Mucosa of stomach (tissue), 1 donor: ENCODE measurements around the gene SBF1.
"Not testable (repeated sequence)": the region's sequence is repeated elsewhere in the genome, so short reads cannot be mapped to it uniquely, and the experiment has no call there.

Experiments
- H3K27me3 ChIP-seq: one replicate; pipeline ENCODE4 v1.7.0; 2013; ENCODE audit warnings: mild to moderate bottlenecking, low read length; ENCODE audit not compliant: control insufficient read depth, insufficient read depth
- H3K36me3 ChIP-seq: one replicate; pipeline ENCODE4 v1.7.0; 2013; ENCODE audit warnings: low read length; ENCODE audit not compliant: control insufficient read depth, insufficient read depth
- H3K4me1 ChIP-seq: one replicate; pipeline ENCODE4 v1.7.0; 2013; ENCODE audit warnings: mild to moderate bottlenecking, low read length; ENCODE audit not compliant: control insufficient read depth, insufficient read depth
- H3K4me3 ChIP-seq: one replicate; pipeline ENCODE4 v1.7.0; 2013; ENCODE audit warnings: low read length
- H3K9ac ChIP-seq: one replicate; pipeline ENCODE4 v1.7.0; 2013; ENCODE audit warnings: mild to moderate bottlenecking, low read length, moderate library complexity
- H3K9me3 ChIP-seq: one replicate; pipeline ENCODE4 v1.7.0; 2013; ENCODE audit warnings: mild to moderate bottlenecking, low read length, moderate library complexity; ENCODE audit not compliant: control insufficient read depth
- donor health status: Pancreatic carcinoma.

Gene SBF1

DNA sequence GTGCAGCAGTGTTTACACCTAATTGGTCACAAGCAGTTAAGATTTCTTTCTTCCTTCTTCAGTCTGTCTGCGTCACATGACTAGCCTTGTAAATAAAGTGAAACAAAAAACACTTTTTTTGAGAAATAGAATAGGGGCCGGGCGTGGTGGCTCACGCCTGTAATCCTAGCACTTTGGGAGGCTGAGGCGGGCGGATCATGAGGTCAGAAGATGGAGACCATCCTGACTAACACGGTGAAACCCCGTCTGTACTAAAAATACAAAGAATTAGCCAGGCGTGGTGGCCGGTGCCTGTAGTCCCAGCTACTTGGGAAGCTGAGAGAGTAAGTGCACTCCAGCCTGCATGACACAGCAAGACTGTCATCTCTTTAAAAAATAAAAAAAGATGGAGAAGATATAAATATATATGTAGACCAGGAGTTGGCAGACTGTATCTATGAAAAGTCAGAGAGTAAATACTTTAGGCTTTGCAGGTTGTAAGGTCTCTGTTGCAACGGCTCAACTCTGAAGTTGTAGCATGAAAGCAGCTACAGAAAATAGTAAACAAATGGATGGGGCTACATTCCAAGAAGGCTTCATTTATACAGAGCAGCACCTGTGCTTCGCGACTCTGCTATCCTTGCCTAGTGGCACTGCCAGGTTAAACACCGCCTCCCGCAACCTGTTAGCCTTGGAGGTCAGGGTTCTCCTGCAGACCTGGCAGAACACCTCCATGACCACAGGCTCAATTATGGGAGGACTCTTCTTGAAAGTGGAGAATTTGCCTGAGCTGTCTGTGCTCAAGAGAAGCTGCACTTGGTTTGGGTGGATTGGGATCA, 75.8 kb downstream of the SBF1 start:
- no peaks in the 10 kb centered on the region for H3K27me3 ChIP-seq
- no peak overlapping the region for H3K4me3 ChIP-seq
- H3K9ac ChIP-seq, result no peak overlapping the region
- no peaks in the 10 kb centered on the region for H3K9me3 ChIP-seq
- peaks cover 18% of the 10 kb centered on the region for H3K4me1 ChIP-seq
- H3K36me3 ChIP-seq, result peaks cover 2% of the 10 kb centered on the region

DNA sequence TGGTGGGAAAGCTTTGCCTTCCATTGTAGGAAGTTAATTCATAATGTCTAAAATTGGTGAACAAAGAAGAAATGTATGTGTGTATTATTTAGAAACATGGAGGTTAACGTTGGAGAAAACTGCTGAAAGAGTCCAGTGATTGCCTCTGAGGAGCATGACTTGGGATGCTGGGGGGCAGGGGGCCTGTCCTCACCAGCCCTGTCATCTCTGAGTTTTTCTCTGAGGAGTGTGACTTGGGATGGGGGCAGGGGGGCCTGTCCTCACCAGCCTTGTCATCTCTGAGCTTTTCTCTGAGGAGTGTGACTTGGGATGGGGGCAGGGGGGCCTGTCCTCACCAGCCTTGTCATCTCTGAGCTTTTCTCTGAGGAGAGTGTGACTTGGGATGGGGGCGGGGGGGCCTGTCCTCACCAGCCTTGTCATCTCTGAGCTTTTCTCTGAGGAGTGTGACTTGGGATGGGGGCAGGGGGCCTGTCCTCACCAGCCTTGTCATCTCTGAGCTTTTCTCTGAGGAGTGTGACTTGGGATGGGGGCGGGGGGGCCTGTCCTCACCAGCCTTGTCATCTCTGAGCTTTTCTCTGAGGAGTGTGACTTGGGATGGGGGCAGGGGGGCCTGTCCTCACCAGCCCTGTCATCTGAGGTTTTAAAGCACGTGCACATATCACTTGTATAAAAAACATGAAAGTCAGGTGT, 77.3 kb downstream of the SBF1 start:
- H3K4me3 ChIP-seq, H3K27me3 ChIP-seq, H3K9me3 ChIP-seq, H3K36me3 ChIP-seq, H3K9ac ChIP-seq: not testable (repeated sequence)
- H3K4me1 ChIP-seq, result peaks cover 13% of the 10 kb centered on the region

DNA sequence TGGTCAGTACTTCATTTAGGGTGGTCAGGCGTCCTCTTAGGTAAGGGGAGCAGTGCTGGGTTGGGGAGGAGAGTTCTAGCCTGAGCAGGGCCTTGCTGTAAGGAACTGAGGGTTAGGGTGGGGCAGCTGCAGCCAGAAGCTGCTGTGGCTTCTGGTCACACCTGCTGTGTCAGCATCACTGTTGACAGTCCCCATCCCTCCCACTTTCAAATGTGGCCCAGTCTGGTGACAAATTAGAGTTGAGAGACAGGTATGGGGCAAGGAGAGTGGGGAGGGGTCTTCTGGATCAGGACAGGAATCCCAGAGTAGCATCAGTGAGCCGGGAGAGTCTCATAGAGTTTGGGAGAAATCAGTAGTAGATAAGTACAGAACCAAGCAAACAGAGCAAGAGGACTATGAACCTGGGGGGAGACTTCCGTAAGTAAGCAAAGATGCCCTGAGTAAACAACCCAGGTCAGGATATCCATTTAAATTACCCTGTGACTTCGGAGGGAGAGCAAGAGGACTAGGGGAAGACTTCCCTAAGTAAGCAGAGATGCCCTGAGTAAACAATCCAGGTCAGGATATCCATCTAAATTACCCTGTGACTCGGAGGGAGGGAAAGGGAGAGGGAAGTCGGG, 78.0 kb downstream of the SBF1 start:
- H3K9ac ChIP-seq, result no peak overlapping the region
- H3K4me3 ChIP-seq, result no peak overlapping the region
- no peaks in the 10 kb centered on the region for H3K27me3 ChIP-seq

More for the DNA sequence above, 78.0 kb downstream of the SBF1 start:
- Histone ChIP-seq H3K9me3 (no peaks in the 10 kb centered on the region), H3K36me3 (peaks cover 8% of the 10 kb centered on the region), H3K4me1 (peaks cover 13% of the 10 kb centered on the region)
